ELR (cell line): Measurements from ENCODE around the gene PTPRN2.

Source experiments
- DNase-seq: peaks from one replicate; pipeline ENCODE4 v3.0.0-alpha.2; 2015; ENCODE audit warnings: low read depth

Gene PTPRN2

GRCh38 chr7:157549612-157550299 lies 1037.9 kb downstream of the PTPRN2 start:
- DNase-seq: no peak

- DNase-seq: no peak
Measured at GRCh38 chr7:157548691-157549303, 1038.8 kb downstream of the PTPRN2 start.

GRCh38 chr7:157547611-157548010 lies 1040.0 kb downstream of the PTPRN2 start:
- DNase-seq: no peak

GRCh38 chr7:157547102-157547501 lies 1040.5 kb downstream of the PTPRN2 start:
- no peak for DNase-seq

GRCh38 chr7:157545681-157546060 lies 1042.0 kb downstream of the PTPRN2 start:
- no peak for DNase-seq

GRCh38 chr7:157544980-157545680 lies 1042.5 kb downstream of the PTPRN2 start:
- no peak for DNase-seq

- DNase-seq: no peak
Measured at GRCh38 chr7:157544226-157544625, 1043.4 kb downstream of the PTPRN2 start.

GRCh38 chr7:157543791-157544190 lies 1043.8 kb downstream of the PTPRN2 start:
- no peak for DNase-seq

- no peak for DNase-seq
Measured at GRCh38 chr7:157543276-157543675, 1044.3 kb downstream of the PTPRN2 start.

GRCh38 chr7:157542068-157543021 lies 1045.3 kb downstream of the PTPRN2 start:
- no peak for DNase-seq

GRCh38 chr7:157541295-157542067 lies 1046.1 kb downstream of the PTPRN2 start:
- no peak for DNase-seq

GRCh38 chr7:157540606-157541294 lies 1046.9 kb downstream of the PTPRN2 start:
- DNase-seq: no peak

- no peak for DNase-seq
Measured at GRCh38 chr7:157540020-157540419, 1047.6 kb downstream of the PTPRN2 start.

- no peak for DNase-seq
Measured at GRCh38 chr7:157539521-157539920, 1048.1 kb downstream of the PTPRN2 start.

GRCh38 chr7:157538735-157539134 lies 1048.9 kb downstream of the PTPRN2 start:
- no peak for DNase-seq

- no peak for DNase-seq
Measured at GRCh38 chr7:157538321-157538720, 1049.3 kb downstream of the PTPRN2 start.

- no peak for DNase-seq
Measured at GRCh38 chr7:157537056-157537455, 1050.6 kb downstream of the PTPRN2 start.

- no peak for DNase-seq
Measured at GRCh38 chr7:157532068-157532467, 1055.6 kb downstream of the PTPRN2 start.

- no peak for DNase-seq
Measured at GRCh38 chr7:157529768-157530560, 1057.7 kb downstream of the PTPRN2 start.

- DNase-seq: no peak
Measured at GRCh38 chr7:157528785-157529341, 1058.8 kb downstream of the PTPRN2 start.
